IMR-90 (cell line): ENCODE results near the gene UCP3. TPM values are rescaled to one million over a fixed set of nuclear protein-coding genes. Genes with fewer than 3 reads are reported as not detected.

Source experiments
- ATAC-seq: fragments of 200-7000 bp; cut with Tn5 transposase; 2 replicates; pipeline ENCODE4 v1.9.1; 2020; ENCODE audit warnings: low read depth, mild to moderate bottlenecking, moderate library complexity
- BruUV-seq: library from RNA; stranded (reverse); fragments of 400-500 nt; replicated peaks from 2 replicates; lab custom pipeline; 2021; lab: Mats Ljungman, UMichigan
- CTCF ChIA-PET: fragments of 300-600 bp; formaldehyde crosslinking; extraction: SDS; loops from one replicate; lab custom pipeline; 2021; ENCODE audit warnings: antibody characterized with exemption; lab: Yijun Ruan, JAX
- POLR2A ChIA-PET: fragments of 300-600 bp; sonication (Branson Sonifier 250); formaldehyde crosslinking; loops from one replicate; lab custom pipeline; 2022; ENCODE audit warnings: antibody characterized with exemption; ENCODE audit not compliant: unreplicated experiment; lab: Charles Lee
- DNase-seq: peaks from one replicate; pipeline ENCODE4 v3.0.0; 2013
- H2AFZ ChIP-seq: replicated peaks from 2 replicates; pipeline ENCODE3; 2013; ENCODE audit warnings: low read length, mild to moderate bottlenecking; ENCODE audit not compliant: poor library complexity
- H2AK5ac ChIP-seq: 2 replicates; pipeline ENCODE4 v1.6.1; 2013; ENCODE audit warnings: low read depth, low read length, inconsistent platforms
- H2AK9ac ChIP-seq: replicated peaks from 2 replicates; pipeline ENCODE3; 2013; ENCODE audit warnings: mild to moderate bottlenecking, low read depth, low read length, moderate library complexity; ENCODE audit not compliant: poor library complexity
- H2BK120ac ChIP-seq: 2 replicates; pipeline ENCODE4 v1.6.1; 2013; ENCODE audit warnings: low read depth, low read length, inconsistent platforms
- H2BK15ac ChIP-seq: 3 replicates; pipeline ENCODE4 v1.6.1; 2013; ENCODE audit warnings: low read depth, low read length, inconsistent platforms
- H2BK20ac ChIP-seq: 2 replicates; pipeline ENCODE4 v1.6.1; 2013; ENCODE audit warnings: low read depth, mild to moderate bottlenecking, inconsistent platforms, low read length, moderate library complexity
- H2BK5ac ChIP-seq: 2 replicates; pipeline ENCODE4 v1.6.1; 2013; ENCODE audit warnings: mild to moderate bottlenecking, low read depth, low read length, inconsistent platforms; ENCODE audit not compliant: poor library complexity, severe bottlenecking
- H3K14ac ChIP-seq: replicated peaks from 2 replicates; pipeline ENCODE4 v1.6.1; 2013; ENCODE audit warnings: low read depth, low read length, inconsistent platforms
- H3K18ac ChIP-seq: 2 replicates; pipeline ENCODE4 v1.6.1; 2013; ENCODE audit warnings: low read depth, low read length, control low read depth
- H3K23ac ChIP-seq: 2 replicates; pipeline ENCODE4 v1.6.1; 2013; ENCODE audit warnings: low read depth, low read length, inconsistent platforms
- H3K27ac ChIP-seq: 2 replicates; pipeline ENCODE4 v1.5.1; 2013; ENCODE audit warnings: mild to moderate bottlenecking, control low read depth, low read length; ENCODE audit not compliant: insufficient read depth
- H3K27me3 ChIP-seq: 2 replicates; pipeline ENCODE4 v1.6.1; 2013; ENCODE audit warnings: low read length; ENCODE audit not compliant: control insufficient read depth, insufficient read depth
- H3K36me3 ChIP-seq: 2 replicates; pipeline ENCODE4 v1.6.1; 2013; ENCODE audit warnings: low read length, mixed read lengths; ENCODE audit not compliant: control insufficient read depth, insufficient read depth
- H3K4ac ChIP-seq: 2 replicates; pipeline ENCODE4 v1.6.1; 2013; ENCODE audit warnings: low read depth, low read length, inconsistent platforms
- H3K4me1 ChIP-seq: 2 replicates; pipeline ENCODE4 v1.6.1; 2013; ENCODE audit warnings: low read length, mixed read lengths; ENCODE audit not compliant: control insufficient read depth, insufficient read depth
- H3K4me2 ChIP-seq: 2 replicates; pipeline ENCODE4 v1.6.1; 2013; ENCODE audit warnings: low read depth, mild to moderate bottlenecking, control low read depth, low read length, moderate library complexity
- H3K4me3 ChIP-seq: 2 replicates; pipeline ENCODE4 v1.5.1; 2013; ENCODE audit warnings: low read depth, mild to moderate bottlenecking, control low read depth, low read length, moderate library complexity; ENCODE audit not compliant: insufficient read depth
- H3K56ac ChIP-seq: 2 replicates; pipeline ENCODE4 v1.6.1; 2013; ENCODE audit warnings: low read length, inconsistent platforms; ENCODE audit not compliant: insufficient read depth; ENCODE audit errors: extremely low read depth
- H3K79me1 ChIP-seq, 2 experiments: 2 replicates each; pipeline ENCODE4 v1.6.1; 2013; ENCODE audit warnings: low read length in 2 of 2, inconsistent platforms in 1 of 2, low read depth in 1 of 2
- H3K9ac ChIP-seq: 2 replicates; pipeline ENCODE4 v1.6.1; 2013; ENCODE audit warnings: low read depth, low read length, control low read depth
- H3K9me1 ChIP-seq: 2 replicates; pipeline ENCODE4 v1.6.1; 2013; ENCODE audit warnings: low read length, inconsistent platforms; ENCODE audit not compliant: insufficient read depth
- H3K9me3 ChIP-seq: 2 replicates; pipeline ENCODE4 v1.6.1; 2013; ENCODE audit warnings: low read length; ENCODE audit not compliant: control insufficient read depth, insufficient read depth
- H4K20me1 ChIP-seq: 2 replicates; pipeline ENCODE4 v1.6.1; 2013; ENCODE audit warnings: low read length, inconsistent platforms; ENCODE audit not compliant: insufficient read depth
- H4K5ac ChIP-seq: 2 replicates; pipeline ENCODE4 v1.6.1; 2013; ENCODE audit warnings: mild to moderate bottlenecking, low read depth, low read length, control low read depth
- H4K8ac ChIP-seq, 2 experiments: 2 replicates each; pipeline ENCODE4 v1.6.1; 2013; ENCODE audit warnings: low read depth in 2 of 2, low read length in 2 of 2, control low read depth in 1 of 2, inconsistent platforms in 1 of 2
- H4K91ac ChIP-seq: 2 replicates; pipeline ENCODE4 v1.6.1; 2013; ENCODE audit warnings: low read depth, low read length, inconsistent platforms; ENCODE audit not compliant: insufficient read depth
- BHLHE40 ChIP-seq: fragments of 150-350 bp; IDR thresholded peaks from 2 replicates; pipeline ENCODE4 v1.6.1; 2016; ENCODE audit warnings: mild to moderate bottlenecking, low read depth, low read length
- CEBPB ChIP-seq: IDR thresholded peaks from 2 replicates; pipeline ENCODE4 v1.6.1; 2012; ENCODE audit warnings: low read depth, low read length, improper control_type of control experiment
- CHD1 ChIP-seq: IDR thresholded peaks from 2 replicates; pipeline ENCODE4 v1.6.1; 2012; ENCODE audit warnings: low read depth, low read length, improper control_type of control experiment
- FOS ChIP-seq: fragments of 150-350 bp; IDR thresholded peaks from 2 replicates; pipeline ENCODE4 v1.6.1; 2016; ENCODE audit warnings: low read depth, low read length
- MAFK ChIP-seq: IDR thresholded peaks from 2 replicates; pipeline ENCODE4 v1.6.1; 2012; ENCODE audit warnings: low read depth, low read length, improper control_type of control experiment
- MAZ ChIP-seq: IDR thresholded peaks from 2 replicates; pipeline ENCODE4 v1.6.1; 2012; ENCODE audit warnings: low read depth, mild to moderate bottlenecking, low read length, improper control_type of control experiment, moderate library complexity, borderline replicate concordance
- MXI1 ChIP-seq: IDR thresholded peaks from 2 replicates; pipeline ENCODE4 v1.6.1; 2012; ENCODE audit warnings: low read depth, mild to moderate bottlenecking, low read length, moderate library complexity, borderline replicate concordance
- NFE2L2 ChIP-seq: fragments of 150-350 bp; IDR thresholded peaks from 2 replicates; pipeline ENCODE4 v1.6.1; 2016; ENCODE audit warnings: low read depth, mild to moderate bottlenecking, low read length
- POLR2A ChIP-seq: IDR thresholded peaks from 2 replicates; pipeline ENCODE4 v1.6.1; 2012; ENCODE audit warnings: mild to moderate bottlenecking, low read depth, low read length
- RAD21 ChIP-seq: IDR thresholded peaks from 2 replicates; pipeline ENCODE4 v1.6.1; 2012; ENCODE audit warnings: low read length, improper control_type of control experiment
- RCOR1 ChIP-seq: IDR thresholded peaks from 2 replicates; pipeline ENCODE4 v1.6.1; 2012; ENCODE audit warnings: mild to moderate bottlenecking, low read length, improper control_type of control experiment; ENCODE audit not compliant: insufficient replicate concordance
- RFX5 ChIP-seq: IDR thresholded peaks from 2 replicates; pipeline ENCODE4 v1.8.0; 2012; ENCODE audit warnings: low read depth, mild to moderate bottlenecking, low read length, moderate library complexity
- SMC3 ChIP-seq: fragments of 150-350 bp; IDR thresholded peaks from 2 replicates; pipeline ENCODE4 v1.6.1; 2016; ENCODE audit warnings: low read depth, mild to moderate bottlenecking, antibody characterized with exemption, low read length, moderate library complexity
- WGBS, 2 experiments: methylation state at CpG; one replicate each; pipeline versions ENCODE4 v1.1.5 to v1.1.7; 2013; ENCODE audit warnings: missing lambda C conversion rate in 2 of 2; ENCODE audit not compliant: insufficient read length in 1 of 2; ENCODE audit errors: extremely low coverage in 2 of 2; 5-methylcytosine and 5-hydroxymethylcytosine counted together
- dilution Hi-C: fragments of 300-500 bp; cut with HindIII; formaldehyde crosslinking; loops from one replicate; pipeline ENCODE4 v1.14.3; 2018; ENCODE audit warnings: low sequenced_read_pairs; ENCODE audit not compliant: unreplicated experiment
- in situ Hi-C: fragments of 300-500 bp; cut with MboI; formaldehyde crosslinking; loops from 3 replicates; pipeline ENCODE4 v1.14.3; 2019; ENCODE audit warnings: low sequenced_read_pairs, inconsistent platforms, mixed read lengths
- intact Hi-C: fragments of 100-400 bp; cut with micrococcal nuclease; formaldehyde crosslinking; loops from 2 replicates; pipeline ENCODE4 v1.10.0; 2022
- polyA plus RNA-seq, 3 experiments: library from polyadenylated mRNA; depleted of rRNA; stranded (reverse); fragments of >200 nt; gene quantifications; 2 replicates each; pipeline ENCODE4 v1.2.3, GENCODE V29; 2012; ENCODE audit warnings: low replicate concordance in 1 of 3
- total RNA-seq: library from RNA; depleted of rRNA; stranded (reverse); fragments of >200 nt; gene quantifications from 2 replicates; pipeline ENCODE4 v1.2.3, GENCODE V29; 2012
- TF ChIP-seq, protein P1 (sequence below): fragments of 150-350 bp; IDR thresholded peaks from 2 replicates; pipeline ENCODE4 v1.6.1; 2017; ENCODE audit warnings: mild to moderate bottlenecking, antibody characterized with exemption, low read length, low read depth
- TF ChIP-seq, protein P2 (sequence below): conservative IDR thresholded peaks from 2 replicates; pipeline ENCODE4 v1.5.1; 2012; ENCODE audit warnings: mild to moderate bottlenecking, low read depth, low read length, improper control_type of control experiment
- TF ChIP-seq, protein P3 (sequence below): fragments of 150-350 bp; IDR thresholded peaks from 2 replicates; pipeline ENCODE4 v1.6.1; 2016; ENCODE audit warnings: low read depth, mild to moderate bottlenecking, low read length, moderate library complexity, borderline replicate concordance

The UCP3 gene
- total and polyA plus RNA-seq, 2 of the 4 experiments (the other 2 are of a cell fraction) = under 0.01 to 0.80 TPM

DNA sequence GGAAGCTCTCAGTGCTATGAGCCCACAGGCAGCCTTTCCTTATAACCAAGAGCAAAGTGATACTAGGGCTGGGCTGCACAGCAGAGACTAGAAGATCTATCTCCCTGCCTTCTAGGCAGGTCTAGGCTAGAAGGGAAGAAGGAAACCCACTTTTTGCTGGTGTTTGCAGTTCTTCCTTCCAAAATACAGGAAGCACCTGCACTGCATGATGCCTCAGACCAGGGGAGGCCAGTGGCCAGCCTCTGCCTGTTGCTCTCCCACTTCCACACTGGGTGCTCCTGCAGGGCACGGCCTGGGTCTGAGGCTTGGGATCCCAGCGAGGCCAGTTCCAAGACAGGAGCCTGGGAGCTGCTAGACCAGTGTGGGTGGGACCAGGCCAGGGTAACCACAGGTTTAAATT, 6.0 kb upstream of the UCP3 start:
- Histone ChIP-seq H2AK5ac (no peak overlapping the region), H3K79me1 (peaks cover 0 to 12% of the 10 kb centered on the region in 2 experiments; a peak in 2 of 4 replicates), H2BK20ac (no peak overlapping the region), H3K36me3 (peaks cover 8% of the 10 kb centered on the region; the same call in 1 of the 2 replicates), H2AFZ (no peak overlapping the region), H2BK15ac (no peak overlapping the region), H3K4ac (no peak overlapping the region), H2BK120ac (no peak overlapping the region), H3K9ac (no peak overlapping the region), H2BK5ac (no peak overlapping the region), H4K20me1 (peaks cover 3% of the 10 kb centered on the region; the same call in 1 of the 2 replicates), H4K8ac (no peak overlapping the region), H3K23ac (no peak overlapping the region), H4K5ac (no peak overlapping the region), H4K91ac (no peak overlapping the region), H3K27me3 (no peaks in the 10 kb centered on the region), H3K4me2 (no peak overlapping the region), H2AK9ac (no peak overlapping the region), H3K56ac (no peak overlapping the region), H3K4me1 (peaks cover 15% of the 10 kb centered on the region), H3K9me1 (peaks cover 16% of the 10 kb centered on the region), H3K4me3 (no peak overlapping the region), H3K18ac (no peak overlapping the region), H3K27ac (no peak overlapping the region), H3K14ac (no peak overlapping the region), H3K9me3 (no peaks in the 10 kb centered on the region)
- in situ Hi-C loops (no loop called here), intact Hi-C loops (no loop called here), dilution Hi-C loops (no loop called here)
- no peak for DNase-seq
- CTCF ChIA-PET = no interaction called here
- POLR2A ChIA-PET = no interaction called here
- ATAC-seq = no peak
- no peak for TF ChIP-seq MXI1
- TF ChIP-seq SMC3 = no peak
- TF ChIP-seq NFE2L2 = no peak
- TF ChIP-seq POLR2A = no peak
- no peak for TF ChIP-seq MAZ
- no peak for TF ChIP-seq RAD21
- TF ChIP-seq RFX5 = no peak
- TF ChIP-seq FOS = no peak
- no peak for TF ChIP-seq CHD1
- no peak for TF ChIP-seq RCOR1
- TF ChIP-seq BHLHE40 = no peak
- TF ChIP-seq, protein P1, sequence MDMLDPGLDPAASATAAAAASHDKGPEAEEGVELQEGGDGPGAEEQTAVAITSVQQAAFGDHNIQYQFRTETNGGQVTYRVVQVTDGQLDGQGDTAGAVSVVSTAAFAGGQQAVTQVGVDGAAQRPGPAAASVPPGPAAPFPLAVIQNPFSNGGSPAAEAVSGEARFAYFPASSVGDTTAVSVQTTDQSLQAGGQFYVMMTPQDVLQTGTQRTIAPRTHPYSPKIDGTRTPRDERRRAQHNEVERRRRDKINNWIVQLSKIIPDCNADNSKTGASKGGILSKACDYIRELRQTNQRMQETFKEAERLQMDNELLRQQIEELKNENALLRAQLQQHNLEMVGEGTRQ = no peak
- TF ChIP-seq MAFK = no peak
- TF ChIP-seq CEBPB = no peak
- TF ChIP-seq, protein P2, sequence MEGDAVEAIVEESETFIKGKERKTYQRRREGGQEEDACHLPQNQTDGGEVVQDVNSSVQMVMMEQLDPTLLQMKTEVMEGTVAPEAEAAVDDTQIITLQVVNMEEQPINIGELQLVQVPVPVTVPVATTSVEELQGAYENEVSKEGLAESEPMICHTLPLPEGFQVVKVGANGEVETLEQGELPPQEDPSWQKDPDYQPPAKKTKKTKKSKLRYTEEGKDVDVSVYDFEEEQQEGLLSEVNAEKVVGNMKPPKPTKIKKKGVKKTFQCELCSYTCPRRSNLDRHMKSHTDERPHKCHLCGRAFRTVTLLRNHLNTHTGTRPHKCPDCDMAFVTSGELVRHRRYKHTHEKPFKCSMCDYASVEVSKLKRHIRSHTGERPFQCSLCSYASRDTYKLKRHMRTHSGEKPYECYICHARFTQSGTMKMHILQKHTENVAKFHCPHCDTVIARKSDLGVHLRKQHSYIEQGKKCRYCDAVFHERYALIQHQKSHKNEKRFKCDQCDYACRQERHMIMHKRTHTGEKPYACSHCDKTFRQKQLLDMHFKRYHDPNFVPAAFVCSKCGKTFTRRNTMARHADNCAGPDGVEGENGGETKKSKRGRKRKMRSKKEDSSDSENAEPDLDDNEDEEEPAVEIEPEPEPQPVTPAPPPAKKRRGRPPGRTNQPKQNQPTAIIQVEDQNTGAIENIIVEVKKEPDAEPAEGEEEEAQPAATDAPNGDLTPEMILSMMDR = no peak
- TF ChIP-seq, protein P3, sequence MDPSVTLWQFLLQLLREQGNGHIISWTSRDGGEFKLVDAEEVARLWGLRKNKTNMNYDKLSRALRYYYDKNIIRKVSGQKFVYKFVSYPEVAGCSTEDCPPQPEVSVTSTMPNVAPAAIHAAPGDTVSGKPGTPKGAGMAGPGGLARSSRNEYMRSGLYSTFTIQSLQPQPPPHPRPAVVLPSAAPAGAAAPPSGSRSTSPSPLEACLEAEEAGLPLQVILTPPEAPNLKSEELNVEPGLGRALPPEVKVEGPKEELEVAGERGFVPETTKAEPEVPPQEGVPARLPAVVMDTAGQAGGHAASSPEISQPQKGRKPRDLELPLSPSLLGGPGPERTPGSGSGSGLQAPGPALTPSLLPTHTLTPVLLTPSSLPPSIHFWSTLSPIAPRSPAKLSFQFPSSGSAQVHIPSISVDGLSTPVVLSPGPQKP = no peak
- no TSS peak for BruUV-seq
- WGBS, 2 experiments = no CpG with 5 or more reads among the region's 2 CpGs
